Neural crest cell (in vitro differentiated cells): ENCODE data around the gene OR2T1. TPM values are rescaled to one million over a fixed set of nuclear protein-coding genes. Genes with fewer than 3 reads are reported as not detected.

ENCODE experiments used
- DNase-seq: peaks from one replicate; pipeline ENCODE4 v3.0.0; 2021; ENCODE audit warnings: low read depth, mixed read lengths, low spot score
- H3K27ac Mint-ChIP-seq: one replicate; pipeline ENCODE4 v1.8.0; 2021; ENCODE audit warnings: mild to moderate bottlenecking, mixed read lengths; ENCODE audit not compliant: unreplicated experiment
- H3K27me3 Mint-ChIP-seq: 2 replicates; pipeline ENCODE4 v1.8.0; 2021; ENCODE audit warnings: low read depth, mild to moderate bottlenecking, mixed read lengths
- H3K36me3 Mint-ChIP-seq: 2 replicates; pipeline ENCODE4 v1.8.0; 2021; ENCODE audit warnings: low read depth, mild to moderate bottlenecking, mixed read lengths
- H3K4me1 Mint-ChIP-seq: 2 replicates; pipeline ENCODE4 v1.8.0; 2021; ENCODE audit warnings: mixed read lengths
- H3K4me3 Mint-ChIP-seq: one replicate; pipeline ENCODE4 v1.8.0; 2021; ENCODE audit warnings: mild to moderate bottlenecking, mixed read lengths
- H3K9me3 Mint-ChIP-seq: 2 replicates; pipeline ENCODE4 v1.8.0; 2021; ENCODE audit warnings: mixed read lengths
- long read RNA-seq: library from polyadenylated mRNA; unstranded; transcript quantifications from one replicate; pipeline ENCODE4 v2.0.0, GENCODE V29; 2020
- total RNA-seq: library from RNA; stranded (reverse); gene quantifications from 2 replicates; pipeline ENCODE4 v1.2.1, GENCODE V29; 2021
- TF ChIP-seq, protein P1 (sequence below): fragments of 200-600 bp; sonication (generic); conservative IDR thresholded peaks from 2 replicates; pipeline ENCODE4 v1.5.0; 2021; ENCODE audit warnings: antibody characterized with exemption, mild to moderate bottlenecking

OR2T1 gene, protein sequence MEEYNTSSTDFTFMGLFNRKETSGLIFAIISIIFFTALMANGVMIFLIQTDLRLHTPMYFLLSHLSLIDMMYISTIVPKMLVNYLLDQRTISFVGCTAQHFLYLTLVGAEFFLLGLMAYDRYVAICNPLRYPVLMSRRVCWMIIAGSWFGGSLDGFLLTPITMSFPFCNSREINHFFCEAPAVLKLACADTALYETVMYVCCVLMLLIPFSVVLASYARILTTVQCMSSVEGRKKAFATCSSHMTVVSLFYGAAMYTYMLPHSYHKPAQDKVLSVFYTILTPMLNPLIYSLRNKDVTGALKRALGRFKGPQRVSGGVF
- total RNA-seq: not detected in 2 replicates
- long read RNA-seq: 0 reads

DNA sequence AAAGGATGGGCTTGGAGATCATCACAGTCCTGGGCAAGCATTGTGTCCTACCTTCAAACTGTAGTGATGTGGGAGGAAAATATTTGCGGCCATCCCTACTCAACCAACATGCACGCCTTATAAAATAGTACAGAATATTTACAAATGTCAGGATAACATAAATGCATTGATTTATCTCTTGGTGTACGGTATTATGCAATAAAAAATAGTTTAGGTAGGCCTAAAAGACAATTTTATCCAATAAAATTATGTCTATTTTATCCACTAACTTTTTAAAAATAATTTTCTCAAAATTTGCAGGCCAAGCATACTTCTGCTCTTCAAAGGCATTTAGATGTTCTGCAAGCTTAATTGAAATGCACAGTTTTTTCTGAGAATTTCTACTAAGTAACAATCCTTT is at the start of gene OR2T1:
Gene OR2T1, plus strand, starts transcription at position 301 of the 400 bp plus-strand sequence. CDS start 3,100 bp downstream, outside the sequence.
- no peaks in the 10 kb centered on the region for H3K4me1 Mint-ChIP-seq
- no peak within 1 kb of the TSS for H3K27ac Mint-ChIP-seq
- no peak for DNase-seq
- H3K4me3 Mint-ChIP-seq: no peak within 1 kb of the TSS
- TF ChIP-seq, protein P1, sequence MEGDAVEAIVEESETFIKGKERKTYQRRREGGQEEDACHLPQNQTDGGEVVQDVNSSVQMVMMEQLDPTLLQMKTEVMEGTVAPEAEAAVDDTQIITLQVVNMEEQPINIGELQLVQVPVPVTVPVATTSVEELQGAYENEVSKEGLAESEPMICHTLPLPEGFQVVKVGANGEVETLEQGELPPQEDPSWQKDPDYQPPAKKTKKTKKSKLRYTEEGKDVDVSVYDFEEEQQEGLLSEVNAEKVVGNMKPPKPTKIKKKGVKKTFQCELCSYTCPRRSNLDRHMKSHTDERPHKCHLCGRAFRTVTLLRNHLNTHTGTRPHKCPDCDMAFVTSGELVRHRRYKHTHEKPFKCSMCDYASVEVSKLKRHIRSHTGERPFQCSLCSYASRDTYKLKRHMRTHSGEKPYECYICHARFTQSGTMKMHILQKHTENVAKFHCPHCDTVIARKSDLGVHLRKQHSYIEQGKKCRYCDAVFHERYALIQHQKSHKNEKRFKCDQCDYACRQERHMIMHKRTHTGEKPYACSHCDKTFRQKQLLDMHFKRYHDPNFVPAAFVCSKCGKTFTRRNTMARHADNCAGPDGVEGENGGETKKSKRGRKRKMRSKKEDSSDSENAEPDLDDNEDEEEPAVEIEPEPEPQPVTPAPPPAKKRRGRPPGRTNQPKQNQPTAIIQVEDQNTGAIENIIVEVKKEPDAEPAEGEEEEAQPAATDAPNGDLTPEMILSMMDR: no peak
- H3K9me3 Mint-ChIP-seq: peaks cover 21% of the 10 kb centered on the region
- H3K27me3 Mint-ChIP-seq: no peaks in the 10 kb centered on the region
- peaks cover 8% of the 10 kb centered on the region for H3K36me3 Mint-ChIP-seq

DNA sequence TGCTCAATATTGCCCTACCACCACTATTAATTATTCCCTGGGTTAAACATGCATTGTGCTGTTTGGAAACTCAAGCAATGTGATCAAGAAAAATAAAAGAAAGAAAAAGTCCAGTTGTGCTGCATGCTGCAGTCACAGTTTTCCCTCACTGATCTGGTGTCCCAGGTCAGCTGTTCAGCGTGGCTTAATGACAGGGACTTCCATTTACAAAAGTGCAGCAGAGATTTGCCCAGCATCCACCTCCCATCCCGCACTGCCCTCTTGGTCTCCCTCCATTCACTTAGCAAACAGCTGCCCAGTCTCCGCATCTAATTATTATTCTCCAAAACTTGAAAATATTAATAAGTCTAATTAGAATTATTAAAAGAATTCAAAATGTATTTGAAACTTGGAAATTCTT is 43.4 kb upstream of the OR2T1 start:
- DNase-seq: no peak
- no peaks in the 10 kb centered on the region for H3K4me1 Mint-ChIP-seq
- H3K36me3 Mint-ChIP-seq: peaks cover 10% of the 10 kb centered on the region
- no peak overlapping the region for H3K27ac Mint-ChIP-seq
- no peaks in the 10 kb centered on the region for H3K27me3 Mint-ChIP-seq
- H3K9me3 Mint-ChIP-seq: peaks cover 17% of the 10 kb centered on the region
- TF ChIP-seq, protein P1: no peak
- no peak overlapping the region for H3K4me3 Mint-ChIP-seq

DNA sequence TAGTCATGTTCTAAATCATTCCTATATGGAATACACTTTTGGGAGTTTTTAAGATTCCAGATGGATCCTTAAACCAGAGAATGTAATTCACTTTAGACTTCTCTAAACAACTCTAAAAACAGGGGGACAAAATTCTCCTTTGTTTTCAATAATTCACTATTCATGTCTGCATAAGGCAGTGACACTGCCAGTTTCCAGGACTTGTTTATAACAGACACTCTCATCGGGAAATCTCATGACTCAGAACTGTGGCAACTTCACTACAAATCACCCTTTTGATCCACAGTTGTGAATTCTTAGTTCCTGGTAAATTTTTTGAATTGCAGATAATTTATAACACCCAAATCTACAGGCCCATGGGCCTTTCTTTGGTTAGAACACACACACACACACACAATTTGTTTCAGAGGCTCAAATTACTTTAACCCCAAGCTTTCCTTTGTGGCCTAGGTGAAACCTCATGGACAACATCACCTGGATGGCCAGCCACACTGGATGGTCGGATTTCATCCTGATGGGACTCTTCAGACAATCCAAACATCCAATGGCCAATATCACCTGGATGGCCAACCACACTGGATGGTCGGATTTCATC is 41.6 kb upstream of the OR2T1 start, which contains the start of gene OR2T4:
Gene OR2T4, plus strand, starts transcription at position 545 of the 595 bp plus-strand sequence. Its CDS starts 0 bp downstream, at position 545.
- Mint-ChIP-seq H3K9me3 (peaks cover 26% of the 10 kb centered on the region), H3K36me3 (peaks cover 10% of the 10 kb centered on the region), H3K4me1 (no peaks in the 10 kb centered on the region), H3K27me3 (no peaks in the 10 kb centered on the region), H3K4me3 (no peak within 1 kb of the TSS), H3K27ac (no peak within 1 kb of the TSS)
- TF ChIP-seq, protein P1: no peak
- no peak for DNase-seq

DNA sequence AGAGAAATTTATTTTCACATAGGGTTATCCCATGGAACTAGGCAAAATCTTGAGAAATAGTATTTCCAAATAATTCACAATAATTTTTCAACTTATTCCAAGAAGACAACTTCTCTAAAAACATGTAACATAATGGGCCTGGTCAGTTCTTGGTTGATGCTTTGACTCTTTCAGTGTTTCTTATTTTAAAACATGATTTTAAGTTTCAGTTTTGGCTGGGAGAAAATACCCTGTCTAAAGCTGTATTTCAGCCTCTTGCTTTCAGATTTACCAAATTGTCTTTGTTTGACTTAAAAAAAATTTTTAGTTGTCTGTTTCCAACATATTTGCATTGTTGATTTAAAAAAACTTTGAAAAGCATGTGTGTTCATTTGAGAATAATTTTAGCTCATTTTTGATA is 36.2 kb upstream of the OR2T1 start:
- Mint-ChIP-seq H3K4me1 (no peaks in the 10 kb centered on the region), H3K27me3 (no peaks in the 10 kb centered on the region), H3K4me3 (no peak overlapping the region), H3K36me3 (peaks cover 10% of the 10 kb centered on the region), H3K27ac (no peak overlapping the region), H3K9me3 (peaks cover 35% of the 10 kb centered on the region)
- TF ChIP-seq, protein P1: no peak
- DNase-seq: no peak

DNA sequence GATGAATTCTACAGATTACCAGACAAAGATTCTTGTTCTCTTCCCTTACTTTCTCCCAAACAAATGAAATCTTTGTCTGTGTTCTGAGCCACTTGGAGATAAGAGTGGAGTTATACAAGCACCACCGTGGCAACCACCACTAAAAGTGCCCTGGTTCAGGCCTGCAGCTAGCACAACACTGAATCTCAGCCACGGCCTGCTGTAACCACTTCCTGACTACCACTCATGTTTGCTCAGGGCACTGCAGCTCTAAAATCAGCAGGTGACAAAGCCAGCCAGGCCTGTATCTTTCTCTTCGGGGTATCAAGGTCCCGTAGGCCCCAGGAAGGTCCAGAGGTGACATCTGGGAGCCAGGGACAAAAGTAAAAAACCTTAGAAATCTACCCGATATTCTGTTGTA is 30.5 kb upstream of the OR2T1 start:
- H3K27ac Mint-ChIP-seq: no peak overlapping the region
- peaks cover 5% of the 10 kb centered on the region for H3K36me3 Mint-ChIP-seq
- H3K4me1 Mint-ChIP-seq: no peaks in the 10 kb centered on the region
- TF ChIP-seq, protein P1: no peak
- no peaks in the 10 kb centered on the region for H3K27me3 Mint-ChIP-seq
- no peak overlapping the region for H3K4me3 Mint-ChIP-seq
- H3K9me3 Mint-ChIP-seq: peaks cover 29% of the 10 kb centered on the region
- no peak for DNase-seq
